ENCODE measurements around the gene MTHFD2L. TPM values are rescaled to one million over a fixed set of nuclear protein-coding genes. Genes with fewer than 3 reads are reported as not detected.
"Not testable (repeated sequence)": the region's sequence is repeated elsewhere in the genome, so short reads cannot be mapped to it uniquely, and the experiment has no call there.

MTHFD2L gene
- total RNA-seq, 1 donor from 2014 or later, result 8.7 TPM

GRCh38 chr4:74189331-74190043 is 31.6 kb downstream of the MTHFD2L start:
- DNase-seq, result peak; percentile 9

GRCh38 chr4:74190332-74190731 is 32.4 kb downstream of the MTHFD2L start:
- no peak for DNase-seq

GRCh38 chr4:74190919-74191397 is 33.0 kb downstream of the MTHFD2L start:
- no peak for DNase-seq

DNA sequence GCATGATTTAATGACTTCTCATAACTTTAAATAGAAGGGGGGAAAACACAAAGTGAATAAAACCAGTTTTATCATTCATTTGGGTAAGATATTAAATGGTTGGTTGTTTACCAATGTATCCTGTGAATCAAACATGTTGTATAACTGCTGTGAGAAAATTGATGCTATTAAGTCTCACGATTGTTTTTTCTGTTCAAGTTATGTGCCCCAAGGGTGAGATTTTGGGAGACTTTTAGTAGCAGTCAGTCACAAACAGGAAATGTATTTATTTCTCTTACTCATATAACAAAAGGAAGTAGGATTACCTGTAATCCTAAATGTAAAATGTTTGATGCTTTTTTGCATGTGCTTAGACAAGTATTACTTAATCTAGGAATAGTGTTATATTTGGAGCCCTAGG is 39.2 kb downstream of the MTHFD2L start:
- no peak for DNase-seq

- no peak for DNase-seq
Measured at GRCh38 chr4:74202062-74202586, 44.2 kb downstream of the MTHFD2L start.

DNA sequence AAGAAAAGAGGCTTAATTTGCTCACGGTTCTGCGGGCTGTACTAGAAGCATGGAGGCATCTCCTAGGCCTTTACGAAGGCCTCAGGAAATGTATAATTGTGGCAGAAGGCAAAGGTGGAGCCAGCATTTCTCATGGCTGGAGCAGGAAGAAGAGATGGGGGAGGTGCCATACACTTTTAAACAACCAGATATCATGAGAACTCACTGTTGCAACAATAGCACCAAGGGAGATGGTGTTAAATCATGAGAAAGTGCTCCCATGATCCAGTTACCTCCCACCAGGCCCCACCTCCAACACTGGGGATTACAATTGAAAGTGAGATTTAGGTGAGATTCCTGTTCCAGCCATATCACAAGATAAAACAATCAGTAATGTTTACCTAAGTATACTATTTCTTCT is 45.5 kb downstream of the MTHFD2L start:
- DNase-seq, result no peak

DNA sequence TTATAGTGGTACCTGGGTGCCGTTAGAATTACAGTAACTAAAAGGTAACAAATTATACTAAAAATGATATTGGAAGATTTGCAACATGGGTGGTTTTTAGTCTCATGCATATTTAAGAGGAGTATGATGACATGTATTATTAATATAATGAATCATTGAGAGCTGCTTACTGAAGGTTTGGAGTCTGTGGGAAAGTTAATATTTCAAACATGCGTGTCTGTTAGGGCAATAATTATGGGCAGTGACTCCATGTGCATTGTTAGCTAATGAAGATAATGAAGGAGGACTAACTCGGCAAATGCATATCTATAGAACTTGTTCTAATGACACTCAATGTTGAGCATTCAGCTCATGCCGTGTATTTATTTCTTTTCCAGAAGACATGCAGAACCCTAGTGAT is 47.1 kb downstream of the MTHFD2L start:
- DNase-seq, result no peak

- no peak for DNase-seq
Measured at GRCh38 chr4:74205559-74205958, 47.6 kb downstream of the MTHFD2L start.

GRCh38 chr4:74206088-74206825 is 48.3 kb downstream of the MTHFD2L start:
- DNase-seq, result no peak

GRCh38 chr4:74214457-74215159 is 56.7 kb downstream of the MTHFD2L start:
- not testable (repeated sequence) for DNase-seq

DNA sequence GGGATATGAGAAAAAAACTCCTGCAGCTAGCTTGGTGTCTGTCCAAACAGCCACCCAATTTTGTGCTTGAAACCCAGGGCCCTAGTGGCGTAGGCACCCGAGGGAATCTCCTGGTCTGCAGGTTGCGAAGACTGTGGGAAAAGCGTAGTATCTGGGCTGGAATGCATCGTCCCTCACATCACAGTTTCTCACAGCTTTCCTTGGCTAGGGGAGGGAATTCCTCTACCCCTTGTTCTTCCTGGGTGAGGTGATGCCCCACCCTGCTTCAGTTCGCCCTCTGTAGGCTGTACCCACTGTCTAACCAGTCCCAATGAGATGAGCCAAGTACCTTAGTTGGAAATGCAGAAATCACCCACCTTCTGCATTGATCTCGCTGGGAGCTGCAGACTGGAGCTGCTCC is 57.3 kb downstream of the MTHFD2L start:
- DNase-seq, result not testable (repeated sequence)

DNA sequence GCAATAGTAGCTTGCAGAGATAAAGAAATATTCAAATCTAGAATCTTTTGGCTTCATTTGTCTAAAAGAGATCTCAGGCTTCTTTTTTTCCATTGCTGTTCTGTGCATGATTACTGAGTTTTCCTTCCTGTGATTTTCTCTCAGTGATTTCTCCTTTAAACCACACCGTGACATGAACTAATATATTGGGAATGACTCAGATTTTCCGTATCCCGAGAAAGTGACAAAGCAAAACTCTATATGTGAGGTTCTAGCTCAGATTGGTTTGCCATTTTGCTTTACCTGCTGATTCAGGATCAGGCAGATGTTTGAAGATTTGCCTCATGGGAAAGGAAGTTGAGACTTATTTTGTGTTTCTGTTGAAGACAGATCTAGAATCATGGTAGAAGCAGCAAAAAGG is 59.4 kb downstream of the MTHFD2L start:
- no peak for DNase-seq

GRCh38 chr4:74218201-74218600 is 60.3 kb downstream of the MTHFD2L start:
- DNase-seq, result no peak

- no peak for DNase-seq
Measured at GRCh38 chr4:74219240-74219639, 61.3 kb downstream of the MTHFD2L start.

DNA sequence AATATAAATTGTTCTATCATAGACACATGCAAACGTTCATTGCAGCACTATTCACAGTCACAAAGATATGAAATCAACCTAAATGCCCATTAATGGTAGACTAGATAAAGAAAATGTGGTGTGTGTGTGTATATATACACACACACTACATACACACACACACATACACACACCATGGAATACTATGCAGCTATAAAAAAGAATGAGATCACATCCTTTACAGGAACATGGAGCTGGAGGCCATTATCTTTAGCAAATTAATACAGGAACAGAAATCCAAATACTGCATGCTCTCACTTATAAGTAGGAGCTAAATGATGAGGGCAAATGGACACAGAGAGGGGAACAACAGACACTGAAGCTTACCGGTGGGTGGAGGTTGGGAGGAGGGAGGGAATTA is 65.2 kb downstream of the MTHFD2L start:
- DNase-seq, result no peak

GRCh38 chr4:74223801-74224200 is 65.9 kb downstream of the MTHFD2L start:
- DNase-seq, result no peak

DNA sequence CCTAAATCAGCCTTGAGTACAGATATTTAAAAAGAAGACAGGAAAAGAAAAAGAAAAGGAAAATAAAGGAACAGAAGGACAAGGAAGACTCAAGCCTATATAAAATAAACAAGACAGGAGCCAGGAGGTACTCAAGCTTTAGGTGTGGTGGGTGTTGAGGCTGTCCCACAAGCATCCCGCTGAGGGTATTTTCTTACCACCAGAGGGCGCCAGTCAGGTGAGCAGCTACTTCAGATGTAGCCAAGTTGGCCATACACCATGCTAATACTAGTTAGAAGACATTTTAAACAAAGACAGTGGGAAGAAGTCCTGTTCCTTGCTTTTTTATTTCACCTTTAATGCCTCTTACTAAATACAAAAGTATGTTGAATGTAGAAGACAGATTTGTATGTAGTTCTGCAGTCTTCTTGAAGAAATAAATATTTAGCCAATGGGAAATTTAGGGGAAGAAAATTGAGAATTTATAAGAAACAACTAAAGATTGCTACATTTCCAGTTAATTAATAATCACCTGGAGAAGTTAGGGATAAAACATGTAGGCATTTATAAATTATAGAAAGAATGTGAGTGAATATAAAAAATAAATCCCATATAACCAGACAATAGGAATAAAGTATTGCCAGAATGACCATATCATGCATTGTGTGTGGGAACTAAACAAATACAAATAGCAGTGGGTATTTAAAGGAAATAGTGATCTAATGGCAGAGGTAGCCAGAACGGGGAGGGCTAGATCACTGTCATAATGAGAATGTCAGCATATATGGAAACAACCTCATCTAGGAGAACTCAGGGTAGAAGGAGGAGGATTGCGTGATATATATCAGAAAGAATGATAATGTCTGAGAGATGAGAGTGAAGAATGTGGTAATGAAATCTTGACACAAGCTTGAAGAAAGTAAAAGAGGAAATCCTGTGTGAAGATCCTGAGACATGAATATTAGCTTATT is 71.0 kb downstream of the MTHFD2L start:
- DNase-seq, result peak; percentile 4

GRCh38 chr4:74230902-74231499 is 73.1 kb downstream of the MTHFD2L start:
- DNase-seq, result no peak

DNA sequence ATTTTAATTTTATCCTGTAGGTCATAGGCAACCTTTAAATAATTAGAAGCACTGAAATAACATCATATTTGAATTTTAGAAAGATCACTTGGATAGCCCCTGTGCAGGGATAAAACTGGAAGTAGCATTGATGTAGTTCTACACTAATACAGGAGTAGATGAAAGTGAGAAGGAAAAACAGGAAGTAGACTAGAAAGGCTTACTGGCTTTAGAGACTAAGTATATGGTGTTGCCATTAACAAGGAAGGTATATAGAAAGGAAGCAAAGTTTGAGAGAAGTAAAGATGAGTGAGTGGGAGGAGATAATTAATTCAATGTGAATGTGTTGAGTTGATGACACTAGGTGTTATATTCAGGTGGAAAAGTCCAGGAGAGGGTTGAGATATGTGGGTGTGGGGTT is 77.2 kb downstream of the MTHFD2L start:
- no peak for DNase-seq

DNA sequence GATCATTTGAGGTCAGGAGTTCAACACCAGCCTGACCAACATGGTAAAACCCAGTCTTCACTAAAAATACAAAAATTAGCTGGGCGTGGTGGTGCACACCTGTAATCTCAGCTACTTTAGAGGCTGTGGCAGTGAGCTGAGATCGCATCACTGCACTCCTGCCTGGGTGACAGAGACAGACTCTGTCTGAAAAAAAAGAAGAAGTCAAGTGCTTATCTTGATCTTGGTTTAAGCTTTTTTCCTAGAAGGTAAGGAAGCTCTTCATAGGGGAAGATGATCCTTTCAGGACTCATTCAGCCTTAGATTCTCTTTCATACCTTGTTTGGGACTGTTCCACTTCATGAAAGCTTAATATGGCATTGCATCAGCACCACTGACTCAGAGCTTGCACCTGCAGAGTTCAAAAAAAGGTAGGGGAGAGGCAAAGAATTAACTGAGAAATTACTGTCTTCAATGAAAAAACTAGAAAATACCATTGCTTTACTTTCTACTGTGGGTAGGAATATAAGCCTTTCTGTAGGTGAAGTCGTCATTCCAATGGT is 79.6 kb downstream of the MTHFD2L start:
- DNase-seq, result no peak

GRCh38 chr4:74244049-74244448 is 86.1 kb downstream of the MTHFD2L start:
- no peak for DNase-seq

All from skin of body (tissue), 2 donors.